GM18868 (cell line): ENCODE results near the gene ST7.

ENCODE experiments used
- ATAC-seq: cut with Tn5 transposase; IDR thresholded peaks from one replicate; pipeline ENCODE4 v1.9.1; 2021; ENCODE audit warnings: mild to moderate bottlenecking, moderate library complexity; ENCODE audit not compliant: unreplicated experiment

ST7 gene

GRCh38 chr7:117185124-117185523 is 231.8 kb downstream of the ST7 start:
- no peak for ATAC-seq

GRCh38 chr7:117186218-117187010 is 233.1 kb downstream of the ST7 start:
- no peak for ATAC-seq

GRCh38 chr7:117188376-117188775 is 235.1 kb downstream of the ST7 start:
- ATAC-seq: no peak

- no peak for ATAC-seq
Measured at GRCh38 chr7:117188949-117189592, 235.8 kb downstream of the ST7 start.

GRCh38 chr7:117190104-117190503 is 236.8 kb downstream of the ST7 start:
- no peak for ATAC-seq

- no peak for ATAC-seq
Measured at GRCh38 chr7:117190746-117191435, 237.6 kb downstream of the ST7 start.

GRCh38 chr7:117192108-117192507 is 238.8 kb downstream of the ST7 start:
- ATAC-seq: no peak

- ATAC-seq: no peak
Measured at GRCh38 chr7:117193564-117193963, 240.3 kb downstream of the ST7 start.

- no peak for ATAC-seq
Measured at GRCh38 chr7:117194445-117194844, 241.1 kb downstream of the ST7 start.

GRCh38 chr7:117195361-117196029 is 242.2 kb downstream of the ST7 start:
- ATAC-seq: no peak

GRCh38 chr7:117200132-117200531 is 246.8 kb downstream of the ST7 start:
- ATAC-seq: no peak

GRCh38 chr7:117200786-117201458 is 247.6 kb downstream of the ST7 start:
- ATAC-seq: no peak

- no peak for ATAC-seq
Measured at GRCh38 chr7:117202511-117202910, 249.2 kb downstream of the ST7 start.

GRCh38 chr7:117203205-117203604 is 249.9 kb downstream of the ST7 start:
- no peak for ATAC-seq

- no peak for ATAC-seq
Measured at GRCh38 chr7:117205873-117206272, 252.6 kb downstream of the ST7 start.

- no peak for ATAC-seq
Measured at GRCh38 chr7:117208257-117208656, 255.0 kb downstream of the ST7 start.

GRCh38 chr7:117210397-117210796 is 257.1 kb downstream of the ST7 start:
- no peak for ATAC-seq

- no peak for ATAC-seq
Measured at GRCh38 chr7:117210908-117211307, 257.6 kb downstream of the ST7 start.

- ATAC-seq: no peak
Measured at GRCh38 chr7:117211614-117212013, 258.3 kb downstream of the ST7 start.

- ATAC-seq: peak; percentile 62
Measured at GRCh38 chr7:117212969-117213877, 259.9 kb downstream of the ST7 start.
